GM12892 (cell line): Measurements from ENCODE around the gene NFE2L2.
"Not testable (repeated sequence)": the region's sequence is repeated elsewhere in the genome, so short reads cannot be mapped to it uniquely, and the experiment has no call there.

Source experiments
- DNase-seq: peaks from one replicate; pipeline ENCODE4 v3.0.0; 2011; ENCODE audit not compliant: insufficient read length
- FAIRE-seq: peaks from 2 replicates; lab custom pipeline; 2011; peaks lifted over from hg19 to GRCh38; lab: Jason Lieb, UNC
- POLR2A ChIP-seq: IDR thresholded peaks from 2 replicates; pipeline ENCODE4 v1.6.1; 2011; ENCODE audit warnings: low read depth, low read length, control low read depth
- POLR2AphosphoS5 ChIP-seq: IDR thresholded peaks from 2 replicates; pipeline ENCODE4 v1.6.1; 2011; ENCODE audit warnings: low read depth, low read length, control low read depth
- TAF1 ChIP-seq: IDR thresholded peaks from 2 replicates; pipeline ENCODE4 v1.6.1; 2011; ENCODE audit warnings: low read depth, mild to moderate bottlenecking, control low read depth, low read length, borderline replicate concordance

Gene NFE2L2

GRCh38 chr2:177252808-177253531 is 11.6 kb downstream of the NFE2L2 start:
- FAIRE-seq = no peak
- no peak for DNase-seq
- TF ChIP-seq TAF1 (no peak), POLR2AphosphoS5 (no peak), POLR2A (no peak)

- no peak for FAIRE-seq
- TF ChIP-seq TAF1 (no peak), POLR2AphosphoS5 (no peak), POLR2A (no peak)
Measured at GRCh38 chr2:177251165-177251542, 13.4 kb downstream of the NFE2L2 start.

GRCh38 chr2:177250461-177250860 is 14.1 kb downstream of the NFE2L2 start:
- no peak for DNase-seq
- no peak for FAIRE-seq
- TF ChIP-seq POLR2AphosphoS5 (no peak), POLR2A (no peak), TAF1 (no peak)

More at GRCh38 chr2:177251165-177251542, 13.4 kb downstream of the NFE2L2 start:
- no peak for DNase-seq

GRCh38 chr2:177249038-177249437 is 15.5 kb downstream of the NFE2L2 start:
- no peak for TF ChIP-seq POLR2AphosphoS5
- no peak for TF ChIP-seq TAF1
- no peak; the same call in 1 of the 2 replicates for TF ChIP-seq POLR2A
- DNase-seq (no peak), FAIRE-seq (no peak)

GRCh38 chr2:177247693-177248262 is 16.7 kb downstream of the NFE2L2 start:
- no peak for TF ChIP-seq POLR2AphosphoS5
- FAIRE-seq (no peak), DNase-seq (no peak)

- not testable (repeated sequence) for DNase-seq, FAIRE-seq
Measured at GRCh38 chr2:177246523-177247030, 17.9 kb downstream of the NFE2L2 start.

- DNase-seq (no peak), FAIRE-seq (no peak)
- TF ChIP-seq POLR2A (no peak), POLR2AphosphoS5 (no peak), TAF1 (no peak)
Measured at GRCh38 chr2:177246000-177246399, 18.5 kb downstream of the NFE2L2 start.

GRCh38 chr2:177245010-177245422 is 19.5 kb downstream of the NFE2L2 start:
- TF ChIP-seq POLR2AphosphoS5 = no peak
- no peak for TF ChIP-seq TAF1
- no peak for TF ChIP-seq POLR2A
- no peak for FAIRE-seq
- no peak for DNase-seq

- no peak for TF ChIP-seq TAF1
- TF ChIP-seq POLR2AphosphoS5 = no peak
- no peak for TF ChIP-seq POLR2A
- no peak for FAIRE-seq
- DNase-seq = no peak
Measured at GRCh38 chr2:177244244-177244771, 20.2 kb downstream of the NFE2L2 start.

- TF ChIP-seq POLR2A = no peak
- TF ChIP-seq POLR2AphosphoS5 = peak; percentile 13
- TF ChIP-seq TAF1 = no peak
- FAIRE-seq (no peak), DNase-seq (no peak)
Measured at GRCh38 chr2:177243476-177243875, 21.1 kb downstream of the NFE2L2 start.

- FAIRE-seq = no peak
- no peak for DNase-seq
- no peak for TF ChIP-seq POLR2A
- no peak for TF ChIP-seq TAF1
- peak; percentile 50 for TF ChIP-seq POLR2AphosphoS5
Measured at GRCh38 chr2:177243073-177243472, 21.5 kb downstream of the NFE2L2 start.

- DNase-seq = no peak
- TF ChIP-seq POLR2AphosphoS5 (no peak), POLR2A (no peak), TAF1 (no peak)
- FAIRE-seq = peak; percentile 44
Measured at GRCh38 chr2:177242121-177242987, 22.2 kb downstream of the NFE2L2 start.
